Brain microvascular endothelial cell (primary cell): ENCODE data around the gene EXTL2.

ENCODE experiments used
- DNase-seq: peaks from one replicate; pipeline ENCODE4 v3.0.0-alpha.2; 2020
- H3K27ac ChIP-seq: fragments of 250-450 bp; sonication (Bioruptor Pico); 2 replicates; pipeline ENCODE4 v1.5.1; 2020; ENCODE audit warnings: mild to moderate bottlenecking, moderate library complexity
- H3K27me3 ChIP-seq: fragments of 250-450 bp; sonication (Bioruptor Pico); replicated peaks from 2 replicates; pipeline ENCODE4 v1.5.1; 2020; ENCODE audit warnings: mild to moderate bottlenecking
- H3K36me3 ChIP-seq: fragments of 250-450 bp; sonication (Bioruptor Pico); replicated peaks from 2 replicates; pipeline ENCODE4 v1.5.1; 2020; ENCODE audit warnings: mild to moderate bottlenecking
- H3K4me3 ChIP-seq: 2 replicates; pipeline ENCODE4 v1.5.1; 2011; ENCODE audit warnings: low read depth, mild to moderate bottlenecking, control low read depth, low read length, moderate library complexity
- CTCF ChIP-seq: IDR thresholded peaks from 2 replicates; pipeline ENCODE4 v1.5.1; 2011; ENCODE audit warnings: low read depth, mild to moderate bottlenecking, moderate library complexity, low read length, control low read depth, inconsistent platforms; ENCODE audit errors: missing control alignments
- in situ Hi-C: cut with HindIII; loops from 2 replicates; pipeline ENCODE4 v1.10.0; 2017; ENCODE audit warnings: low sequenced_read_pairs, low pct_ligation_motif_present

EXTL2 gene

GRCh38 chr1:100907887-100908286 lies 13.2 kb upstream of the EXTL2 start:
- no peak overlapping the region for H3K27ac ChIP-seq
- H3K27me3 ChIP-seq = no peaks in the 10 kb centered on the region
- in situ Hi-C loops = loop anchor here (25.0 kb wide), 1 partner anchor 379 kb away; no protein-coding TSS in a partner anchor
- TF ChIP-seq CTCF = no peak
- peaks cover 50% of the 10 kb centered on the region for H3K36me3 ChIP-seq
- DNase-seq = no peak
- H3K4me3 ChIP-seq = no peak overlapping the region

- Histone ChIP-seq H3K27ac (no peak overlapping the region), H3K4me3 (no peak overlapping the region), H3K27me3 (no peaks in the 10 kb centered on the region), H3K36me3 (peaks cover 38% of the 10 kb centered on the region)
- no peak for DNase-seq
- TF ChIP-seq CTCF = no peak
- in situ Hi-C loops = loop anchor here (25.0 kb wide), 1 partner anchor 382 kb away; no protein-coding TSS in a partner anchor
Measured at GRCh38 chr1:100905181-100905580, 10.5 kb upstream of the EXTL2 start.

- H3K4me3 ChIP-seq = no peak overlapping the region
- no peak for DNase-seq
- peaks cover 41% of the 10 kb centered on the region for H3K36me3 ChIP-seq
- in situ Hi-C loops = loop anchor here (25.0 kb wide), 1 partner anchor 383 kb away; no protein-coding TSS in a partner anchor
- no peak overlapping the region for H3K27ac ChIP-seq
- no peaks in the 10 kb centered on the region for H3K27me3 ChIP-seq
- TF ChIP-seq CTCF = no peak
Measured at GRCh38 chr1:100904528-100904927, 9.9 kb upstream of the EXTL2 start.

GRCh38 chr1:100903777-100904176 lies 9.1 kb upstream of the EXTL2 start:
- no peak for TF ChIP-seq CTCF
- H3K36me3 ChIP-seq = peaks cover 36% of the 10 kb centered on the region
- in situ Hi-C loops = loop anchor here (25.0 kb wide), 1 partner anchor 384 kb away; no protein-coding TSS in a partner anchor

GRCh38 chr1:100902365-100902764 lies 7.7 kb upstream of the EXTL2 start:
- no peak for TF ChIP-seq CTCF
- Histone ChIP-seq H3K27me3 (no peaks in the 10 kb centered on the region), H3K36me3 (peaks cover 27% of the 10 kb centered on the region), H3K4me3 (no peak overlapping the region), H3K27ac (no peak overlapping the region)
- DNase-seq = no peak
- in situ Hi-C loops = loop anchor here (25.0 kb wide), 1 partner anchor 385 kb away; no protein-coding TSS in a partner anchor

More at GRCh38 chr1:100903777-100904176, 9.1 kb upstream of the EXTL2 start:
- no peaks in the 10 kb centered on the region for H3K27me3 ChIP-seq
- H3K4me3 ChIP-seq = no peak overlapping the region
- no peak for DNase-seq
- no peak overlapping the region for H3K27ac ChIP-seq

- no peak for TF ChIP-seq CTCF
- peak; percentile 66 for DNase-seq
- Histone ChIP-seq H3K4me3 (peak overlapping the region; percentile 96), H3K27me3 (no peaks in the 10 kb centered on the region), H3K27ac (peak overlapping the region; percentile 96), H3K36me3 (peaks cover 9% of the 10 kb centered on the region)
- in situ Hi-C loops = no loop called here
Measured at GRCh38 chr1:100896481-100896982, 1.9 kb upstream of the EXTL2 start.
